ENCODE data around the gene OGDH.

The OGDH gene

DNA sequence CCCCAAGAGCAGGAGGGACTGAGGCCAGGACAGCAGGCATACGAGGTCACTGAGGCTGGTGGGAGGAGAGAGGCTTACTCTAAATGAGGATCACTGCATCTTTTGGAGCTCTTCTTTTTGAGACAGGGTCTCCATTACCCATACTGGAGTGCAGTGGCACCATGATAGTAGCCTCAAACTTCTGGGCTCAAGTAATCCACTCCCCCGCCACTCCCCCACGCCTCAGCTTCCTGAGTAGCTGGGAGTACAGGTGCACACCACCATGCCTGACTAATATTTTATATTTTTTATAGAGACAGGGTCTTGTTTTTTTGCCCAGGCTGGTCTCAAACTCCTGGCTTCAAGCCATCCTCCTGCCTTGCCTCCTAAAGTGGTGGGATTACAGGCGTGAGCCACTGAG lies 25.8 kb downstream of the OGDH start:
- H3K4me1 Mint-ChIP-seq, result peaks cover 7% of the 10 kb centered on the region
- TF ChIP-seq, protein P1, sequence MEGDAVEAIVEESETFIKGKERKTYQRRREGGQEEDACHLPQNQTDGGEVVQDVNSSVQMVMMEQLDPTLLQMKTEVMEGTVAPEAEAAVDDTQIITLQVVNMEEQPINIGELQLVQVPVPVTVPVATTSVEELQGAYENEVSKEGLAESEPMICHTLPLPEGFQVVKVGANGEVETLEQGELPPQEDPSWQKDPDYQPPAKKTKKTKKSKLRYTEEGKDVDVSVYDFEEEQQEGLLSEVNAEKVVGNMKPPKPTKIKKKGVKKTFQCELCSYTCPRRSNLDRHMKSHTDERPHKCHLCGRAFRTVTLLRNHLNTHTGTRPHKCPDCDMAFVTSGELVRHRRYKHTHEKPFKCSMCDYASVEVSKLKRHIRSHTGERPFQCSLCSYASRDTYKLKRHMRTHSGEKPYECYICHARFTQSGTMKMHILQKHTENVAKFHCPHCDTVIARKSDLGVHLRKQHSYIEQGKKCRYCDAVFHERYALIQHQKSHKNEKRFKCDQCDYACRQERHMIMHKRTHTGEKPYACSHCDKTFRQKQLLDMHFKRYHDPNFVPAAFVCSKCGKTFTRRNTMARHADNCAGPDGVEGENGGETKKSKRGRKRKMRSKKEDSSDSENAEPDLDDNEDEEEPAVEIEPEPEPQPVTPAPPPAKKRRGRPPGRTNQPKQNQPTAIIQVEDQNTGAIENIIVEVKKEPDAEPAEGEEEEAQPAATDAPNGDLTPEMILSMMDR (IDR thresholded peaks at IDR 0.05), result no peak
- no peaks in the 10 kb centered on the region for H3K27me3 Mint-ChIP-seq (ENCODE audit: low read depth, poor library complexity)
- no peak overlapping the region for H3K27ac Mint-ChIP-seq
- H3K4me3 Mint-ChIP-seq, result no peak overlapping the region
- no peak for DNase-seq
- H3K36me3 Mint-ChIP-seq (ENCODE audit: low read depth), result peaks cover 27% of the 10 kb centered on the region
- no peaks in the 10 kb centered on the region for H3K9me3 Mint-ChIP-seq

DNA sequence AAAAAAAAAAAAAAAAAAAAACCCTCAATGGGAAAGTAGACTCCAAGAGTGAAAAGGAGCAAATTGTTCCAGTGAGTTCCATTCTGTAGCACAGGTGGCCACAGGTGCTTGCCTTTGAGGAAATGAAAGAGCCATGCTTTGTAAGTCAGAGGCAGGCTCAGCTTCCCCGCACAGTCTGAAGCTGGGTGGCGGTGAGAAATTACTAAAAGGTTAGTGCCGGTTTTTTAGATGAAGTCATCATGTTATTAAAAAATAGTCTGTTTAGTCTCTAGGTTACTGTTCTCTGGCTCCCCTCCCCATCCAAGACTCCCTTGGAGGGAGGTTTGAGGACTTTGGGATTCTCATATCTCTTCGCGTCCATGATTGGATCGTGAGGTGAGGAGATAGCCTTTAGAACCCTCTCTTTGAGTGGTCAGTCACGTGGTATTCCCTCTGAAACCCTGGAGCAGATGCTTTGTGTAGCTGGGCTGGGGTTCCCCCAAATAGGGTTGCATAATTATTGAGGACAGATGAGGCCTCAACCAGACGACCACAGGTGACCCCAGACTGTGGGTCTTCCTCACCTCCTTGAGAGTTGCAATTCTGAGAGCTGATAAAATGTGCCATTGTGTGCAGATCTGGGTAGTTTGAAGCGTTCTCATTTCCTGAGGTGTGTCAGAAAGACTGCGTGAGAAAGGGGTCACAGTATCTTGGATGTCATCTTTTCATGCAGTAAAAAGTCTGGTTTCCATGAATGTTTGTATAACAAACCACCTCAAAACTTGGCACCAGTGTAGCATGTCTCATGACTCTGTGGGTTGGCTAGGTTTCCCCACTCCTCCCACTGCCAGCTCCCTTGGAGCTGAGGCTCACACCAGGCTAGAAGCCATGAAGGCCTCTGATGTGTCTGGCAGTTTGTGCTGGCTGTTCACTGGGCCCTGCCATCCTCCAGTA lies 27.1 kb downstream of the OGDH start:
- DNase-seq, result no peak
- TF ChIP-seq, protein P1 (IDR thresholded peaks at IDR 0.05), result no peak
- Mint-ChIP-seq H3K9me3 (no peaks in the 10 kb centered on the region), H3K27ac (peak overlapping the region; percentile 57), H3K27me3 (ENCODE audit: low read depth, poor library complexity) (no peaks in the 10 kb centered on the region), H3K4me1 (peaks cover 14% of the 10 kb centered on the region), H3K4me3 (no peak overlapping the region), H3K36me3 (ENCODE audit: low read depth) (peaks cover 27% of the 10 kb centered on the region)

DNA sequence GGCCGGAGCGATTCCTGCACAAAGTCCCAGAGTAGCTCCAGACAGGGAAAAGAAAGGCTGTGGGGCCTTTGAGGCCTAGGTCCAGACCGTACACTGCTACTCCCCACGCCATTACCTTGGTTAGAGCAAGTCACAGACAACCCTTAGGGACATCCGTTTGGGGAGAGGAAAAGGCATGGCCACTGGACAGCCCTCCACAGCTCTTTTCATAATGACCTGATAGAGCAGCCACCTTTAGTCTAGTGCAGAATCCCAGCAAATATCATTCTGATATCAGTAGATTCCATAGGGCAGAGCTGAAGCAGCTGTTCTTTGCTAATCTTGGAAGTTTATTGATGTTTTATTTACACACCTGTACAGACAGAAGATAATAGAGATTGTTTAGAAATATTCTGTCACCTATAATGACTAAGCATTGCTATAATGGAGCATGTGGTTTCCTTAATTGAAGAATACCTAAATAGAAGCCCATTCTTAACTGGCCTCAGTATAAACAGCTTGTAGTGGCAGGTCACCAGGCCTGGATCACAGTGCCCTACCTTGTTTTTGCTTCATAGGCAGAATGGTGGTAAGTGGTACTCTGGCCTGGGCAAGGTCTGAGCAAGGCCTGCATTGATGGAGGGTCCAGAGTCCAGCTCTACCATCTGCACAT lies 27.9 kb downstream of the OGDH start:
- TF ChIP-seq, protein P1 (IDR thresholded peaks at IDR 0.05), result no peak
- H3K27ac Mint-ChIP-seq, result no peak overlapping the region
- H3K27me3 Mint-ChIP-seq (ENCODE audit: low read depth, poor library complexity), result no peaks in the 10 kb centered on the region
- H3K4me3 Mint-ChIP-seq, result no peak overlapping the region
- H3K4me1 Mint-ChIP-seq, result peaks cover 22% of the 10 kb centered on the region
- peaks cover 23% of the 10 kb centered on the region for H3K36me3 Mint-ChIP-seq (ENCODE audit: low read depth)
- H3K9me3 Mint-ChIP-seq, result no peaks in the 10 kb centered on the region
- no peak for DNase-seq

DNA sequence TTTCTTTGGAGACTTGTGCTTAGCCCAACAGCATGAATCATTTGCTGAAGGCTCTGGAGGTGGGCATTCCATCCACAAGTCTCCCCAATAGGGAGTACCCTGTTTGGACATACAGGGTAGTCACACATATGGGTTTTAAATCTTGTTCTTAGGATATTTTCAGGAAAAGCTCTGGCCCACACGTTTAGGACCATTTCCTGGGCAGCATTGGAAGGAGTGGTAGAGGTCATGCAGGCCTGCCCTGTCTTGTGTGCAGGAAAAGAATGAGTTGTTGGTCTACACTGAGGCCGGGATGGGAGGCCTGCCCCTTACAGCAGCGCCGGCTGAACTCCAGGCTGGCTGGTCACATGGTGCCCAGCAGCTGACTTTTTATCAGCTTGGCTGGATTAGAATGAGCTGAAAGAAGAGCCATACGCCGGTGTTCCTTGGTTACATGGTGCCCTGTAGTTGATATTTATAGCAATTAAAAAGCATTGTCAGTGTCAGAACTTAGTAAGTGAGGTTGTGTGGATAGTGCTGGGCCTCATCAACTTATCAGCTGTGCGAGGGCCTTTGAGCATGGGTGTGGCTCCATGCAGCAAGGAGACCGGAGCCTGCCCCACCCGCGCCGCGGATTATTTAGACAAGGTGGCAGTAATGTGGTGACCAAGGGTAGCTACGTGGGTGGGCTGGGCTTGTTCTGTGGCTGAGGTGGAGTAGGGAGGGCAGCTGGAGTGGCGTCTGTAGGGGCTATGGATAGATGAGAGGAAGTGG lies 28.6 kb downstream of the OGDH start:
- peaks cover 29% of the 10 kb centered on the region for H3K4me1 Mint-ChIP-seq
- H3K36me3 Mint-ChIP-seq (ENCODE audit: low read depth), result peaks cover 20% of the 10 kb centered on the region
- no peak for DNase-seq
- TF ChIP-seq, protein P1 (IDR thresholded peaks at IDR 0.05), result no peak
- H3K4me3 Mint-ChIP-seq, result no peak overlapping the region
- no peak overlapping the region for H3K27ac Mint-ChIP-seq
- H3K27me3 Mint-ChIP-seq (ENCODE audit: low read depth, poor library complexity), result no peaks in the 10 kb centered on the region
- H3K9me3 Mint-ChIP-seq, result no peaks in the 10 kb centered on the region

DNA sequence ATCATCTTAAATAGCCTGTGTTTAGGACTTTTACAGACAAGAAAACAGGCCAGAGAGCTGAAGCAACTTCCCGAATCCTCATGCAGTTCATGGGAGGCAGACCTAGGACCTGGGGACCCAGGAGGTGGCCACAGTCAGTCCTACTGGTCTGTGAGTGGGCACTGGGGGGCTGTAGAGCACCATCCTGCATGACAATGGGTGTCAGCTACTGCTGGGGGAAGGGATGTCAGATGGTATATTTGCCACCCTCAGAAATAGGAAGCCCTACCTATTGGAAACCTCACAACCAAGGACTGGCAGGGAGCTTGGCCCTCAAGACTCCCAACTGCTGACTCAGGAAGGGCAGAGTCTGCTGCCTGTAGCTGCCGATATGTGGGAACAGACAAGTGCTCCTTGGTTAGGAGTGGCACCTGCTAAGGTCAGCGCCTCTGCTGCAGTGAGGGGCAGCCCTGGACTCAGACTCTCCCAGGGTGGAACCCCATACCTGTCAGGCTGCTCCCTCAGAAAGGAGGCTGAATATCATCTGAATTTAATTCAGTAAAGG lies 29.7 kb downstream of the OGDH start:
- peaks cover 13% of the 10 kb centered on the region for H3K36me3 Mint-ChIP-seq (ENCODE audit: low read depth)
- no peak overlapping the region for H3K27ac Mint-ChIP-seq
- H3K4me3 Mint-ChIP-seq, result no peak overlapping the region
- H3K4me1 Mint-ChIP-seq, result peaks cover 34% of the 10 kb centered on the region
- peaks cover 3% of the 10 kb centered on the region for H3K27me3 Mint-ChIP-seq (ENCODE audit: low read depth, poor library complexity)
- TF ChIP-seq, protein P1 (IDR thresholded peaks at IDR 0.05), result no peak
- H3K9me3 Mint-ChIP-seq, result no peaks in the 10 kb centered on the region
- no peak for DNase-seq

Data from nephron progenitor cell (in vitro differentiated cells).